ENCODE data around the gene PTMA. TPM values are rescaled to one million over a fixed set of nuclear protein-coding genes. Genes with fewer than 3 reads are reported as not detected.
A peak's percentile ranks its signal among the peaks of the same experiment; 100 is the strongest.

The PTMA gene
- total RNA-seq, 1 donor from 2014 or later, result 958 TPM

DNA sequence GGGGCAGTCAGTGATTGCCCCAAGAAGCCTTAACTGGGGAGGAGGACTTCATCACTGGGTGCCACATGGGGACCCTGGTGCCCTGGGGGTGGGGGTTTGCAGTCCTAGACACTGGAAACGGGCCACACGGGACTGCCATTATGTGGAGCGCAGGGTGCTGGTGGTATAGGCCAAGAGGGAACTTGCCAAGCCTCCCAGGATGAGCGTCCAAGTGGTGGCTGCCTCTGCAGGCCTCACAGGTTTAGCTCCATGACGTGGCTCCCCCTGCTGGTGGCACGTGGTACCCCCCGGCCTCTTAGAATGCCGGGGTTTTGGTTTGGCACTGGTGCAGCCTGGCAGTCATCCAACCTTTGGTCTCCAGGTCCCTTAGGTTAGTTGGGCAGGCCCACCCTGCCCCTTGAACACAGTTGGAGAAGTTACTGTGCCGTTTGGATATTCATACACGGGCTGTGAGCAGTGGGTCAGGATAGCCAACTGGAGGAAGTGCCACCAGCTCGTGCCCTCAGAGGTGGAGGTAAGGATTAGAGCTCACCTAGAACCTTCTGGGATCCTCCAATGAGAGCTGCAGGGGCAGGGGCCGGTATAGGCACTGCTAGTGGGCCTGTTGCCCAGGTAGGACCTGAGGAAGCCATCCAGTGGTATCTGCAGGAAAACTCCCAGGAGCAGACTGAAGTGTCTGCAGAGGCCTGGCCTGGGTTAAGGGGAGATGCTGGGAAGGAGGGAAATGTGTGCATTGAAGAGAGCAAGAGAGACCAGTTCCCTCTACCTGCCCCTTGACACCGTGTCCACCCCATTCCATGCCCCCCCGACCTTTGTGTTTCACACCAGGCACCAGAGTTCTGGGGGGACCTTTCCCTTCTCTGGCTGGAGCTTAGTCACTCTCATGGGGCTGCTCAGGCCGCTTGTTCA, 5.7 kb downstream of the PTMA start:
- DNase-seq (ENCODE audit: low spot score in 2 of 2), result peak; percentile 69 to 78
- no peak for FAIRE-seq

DNA sequence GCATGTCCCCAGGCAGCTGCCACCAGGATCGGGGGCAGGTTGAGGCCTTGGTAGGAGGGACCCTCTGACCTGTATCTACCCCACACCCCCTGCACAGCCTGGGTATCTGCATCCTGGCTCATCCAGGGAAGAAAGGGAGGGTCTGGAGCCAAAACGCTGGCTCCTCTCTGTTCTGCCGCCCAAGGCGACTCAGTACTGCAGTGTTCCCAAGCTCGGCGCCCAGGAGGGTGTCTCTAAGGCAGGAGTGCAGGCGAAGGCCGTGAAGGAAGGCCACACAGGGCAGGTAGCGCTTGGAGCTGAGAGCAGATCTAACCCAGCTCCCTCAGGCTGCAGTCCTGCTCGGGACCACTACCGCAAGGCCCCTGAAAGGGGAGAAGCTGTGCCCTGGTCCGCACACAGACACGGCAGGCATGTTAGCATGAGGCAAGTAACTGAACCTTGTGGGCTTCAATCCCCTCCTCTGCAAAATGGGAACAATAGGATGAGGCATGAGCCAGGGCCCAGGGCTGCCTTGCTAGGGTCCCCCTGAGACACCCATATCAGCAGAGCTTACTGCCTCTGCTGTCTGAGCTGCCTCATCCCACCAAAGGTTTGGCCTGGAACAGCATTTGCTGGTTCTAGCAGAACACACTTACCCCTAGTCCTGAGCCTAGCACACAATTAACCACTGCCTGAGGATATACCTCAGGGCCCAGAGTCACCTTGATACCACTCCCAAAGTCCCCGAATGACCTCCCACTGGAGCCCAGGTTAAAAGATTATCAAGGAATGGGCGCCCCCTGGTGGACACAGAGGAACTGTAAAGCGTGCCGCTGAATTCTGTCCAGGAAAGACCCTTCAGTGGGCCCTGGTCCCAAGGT, 6.5 kb downstream of the PTMA start:
- no peak for FAIRE-seq
- DNase-seq (ENCODE audit: low spot score in 2 of 2), result peak; percentile 58 to 66

DNA sequence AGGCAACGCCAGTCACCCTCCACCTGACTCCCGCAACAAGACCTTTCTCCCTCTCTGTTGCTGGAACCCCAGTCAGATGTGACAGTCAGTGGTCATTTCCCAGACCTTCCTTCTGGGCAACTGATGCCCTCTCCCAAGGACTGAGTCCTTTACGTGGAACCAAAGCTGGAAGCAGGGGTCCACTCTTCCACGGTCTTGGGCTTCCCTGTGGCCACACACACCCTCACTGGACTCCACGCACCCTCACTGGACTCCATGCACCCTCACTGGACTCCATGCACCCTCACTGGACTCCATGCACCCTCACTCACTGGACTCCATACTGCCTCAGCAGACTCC, 7.1 kb downstream of the PTMA start:
- no peak for FAIRE-seq
- DNase-seq (ENCODE audit: low spot score in 2 of 2), result no peak

DNA sequence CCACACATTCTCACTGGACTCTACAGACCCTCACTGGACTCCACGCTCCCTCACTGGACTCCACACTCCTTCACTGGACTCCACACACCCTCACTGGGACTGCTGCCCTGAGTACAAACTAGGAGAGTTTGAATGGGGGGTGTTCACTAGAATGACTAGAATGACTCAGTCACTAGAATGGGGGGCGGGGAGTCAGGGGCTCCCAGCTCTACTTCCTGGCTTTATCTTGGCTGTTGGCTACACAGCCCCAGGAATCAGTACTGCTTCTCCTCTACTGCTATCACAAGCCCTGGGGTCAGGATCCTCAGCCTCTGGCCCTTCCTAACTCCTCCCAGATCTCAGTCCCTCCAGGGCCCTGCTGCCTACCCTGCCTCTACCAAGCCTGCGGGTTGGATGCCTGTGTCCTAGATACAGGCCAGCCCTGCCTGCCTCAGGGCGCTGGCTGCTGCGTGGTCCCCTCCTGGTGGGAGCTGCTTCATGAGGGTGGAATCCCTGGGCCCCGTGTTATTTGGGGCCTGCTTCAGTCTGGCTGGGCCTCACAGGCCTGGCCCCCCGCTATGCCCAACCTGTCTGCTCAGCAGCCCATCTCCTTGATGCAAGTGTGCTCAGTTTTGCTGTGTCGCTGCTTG, 7.8 kb downstream of the PTMA start:
- DNase-seq (ENCODE audit: low spot score in 2 of 2) (no peak), FAIRE-seq (no peak)

DNA sequence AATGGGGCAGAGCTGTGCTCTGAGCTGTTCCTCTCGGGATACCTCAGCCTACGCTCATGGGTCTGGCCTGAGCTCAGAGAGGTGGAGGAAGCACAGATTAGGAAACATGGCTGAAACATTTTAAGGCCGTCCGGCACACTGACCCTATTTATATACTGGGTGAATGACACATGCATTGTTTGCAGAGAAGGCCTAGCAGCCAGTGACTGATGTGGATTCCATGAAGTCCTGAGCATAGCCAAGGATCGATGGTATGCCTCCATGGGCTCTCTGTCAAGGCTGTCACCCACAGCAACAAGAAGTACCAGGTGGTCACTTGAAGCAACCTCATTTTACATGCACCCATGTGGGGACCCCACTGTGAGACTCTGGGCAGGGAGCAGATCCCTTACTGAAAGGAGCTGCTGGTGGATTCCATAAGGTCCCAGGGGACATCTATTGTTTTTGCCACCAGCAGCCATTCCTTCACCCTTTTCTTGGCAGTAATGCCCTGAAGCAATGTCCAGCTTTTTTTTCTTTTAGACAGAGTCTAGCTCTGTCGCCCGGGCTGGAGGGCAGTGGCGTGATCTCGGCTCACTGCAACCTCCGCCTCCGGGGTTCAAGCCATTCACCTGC, 8.4 kb downstream of the PTMA start:
- DNase-seq (ENCODE audit: low spot score in 2 of 2) (no peak), FAIRE-seq (no peak)

DNA sequence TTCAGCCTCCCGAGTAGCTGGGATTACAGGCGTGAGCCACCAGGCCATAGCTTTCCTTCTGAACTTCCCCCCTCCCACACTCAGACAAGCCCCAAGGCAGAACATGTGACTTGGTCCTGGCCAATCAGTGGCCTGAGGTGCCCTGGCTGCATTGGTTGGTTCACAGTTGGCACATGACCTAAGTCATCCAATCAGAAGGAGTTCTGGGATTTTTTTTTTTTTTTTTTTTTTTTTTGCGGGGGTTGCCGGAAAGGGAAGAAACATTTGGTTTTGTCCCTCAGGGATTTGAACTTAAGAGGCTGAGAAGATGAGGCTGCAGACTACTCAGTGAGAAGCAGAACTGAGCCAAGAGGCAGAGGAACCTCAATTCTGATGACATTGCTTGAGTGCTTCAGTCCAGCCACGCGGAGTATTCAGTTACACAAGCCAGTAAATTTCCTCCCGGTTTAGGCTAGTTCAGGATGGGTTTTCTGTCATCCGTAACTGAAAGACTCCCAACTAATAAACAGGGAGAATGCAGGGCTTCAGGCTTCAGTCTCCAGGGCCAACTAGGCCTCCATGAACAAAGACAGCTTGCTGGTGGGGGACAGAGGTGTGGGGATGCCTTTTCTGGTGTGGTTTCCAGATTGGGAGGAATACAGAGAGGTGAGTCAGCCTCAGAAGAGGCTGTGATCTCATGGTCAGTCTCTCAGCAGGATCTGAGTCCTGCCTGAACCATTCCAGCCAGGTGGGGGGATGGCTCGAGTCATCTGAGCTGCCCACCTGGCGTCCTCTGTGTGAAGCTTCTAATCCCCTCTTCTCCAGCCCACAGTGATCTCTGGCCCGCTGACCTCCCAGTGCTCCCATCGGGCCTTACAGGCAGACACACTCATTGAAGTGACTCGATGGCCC, 9.2 kb downstream of the PTMA start:
- DNase-seq (ENCODE audit: low spot score in 2 of 2) (no peak), FAIRE-seq (no peak)

DNA sequence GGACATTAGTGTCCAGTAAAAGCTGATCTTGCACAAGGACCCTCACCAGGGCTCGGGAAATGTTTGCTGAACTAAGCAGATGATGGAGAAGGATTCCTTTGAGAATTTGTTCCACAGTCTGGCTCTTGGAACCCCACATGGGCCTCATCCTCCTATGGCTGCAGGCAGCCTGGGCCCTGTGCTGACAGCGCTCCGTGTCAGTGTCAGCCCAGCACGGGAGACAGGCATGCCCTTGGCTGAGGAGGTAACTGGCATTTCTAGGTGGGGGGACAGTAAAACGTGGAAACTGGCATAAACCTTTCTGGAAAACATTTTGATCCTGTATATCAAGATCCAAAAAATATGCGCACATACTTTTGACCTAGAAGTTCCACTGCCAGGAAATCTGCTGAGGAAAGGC, 10.5 kb downstream of the PTMA start:
- DNase-seq (ENCODE audit: low spot score in 2 of 2) (no peak), FAIRE-seq (no peak)

DNA sequence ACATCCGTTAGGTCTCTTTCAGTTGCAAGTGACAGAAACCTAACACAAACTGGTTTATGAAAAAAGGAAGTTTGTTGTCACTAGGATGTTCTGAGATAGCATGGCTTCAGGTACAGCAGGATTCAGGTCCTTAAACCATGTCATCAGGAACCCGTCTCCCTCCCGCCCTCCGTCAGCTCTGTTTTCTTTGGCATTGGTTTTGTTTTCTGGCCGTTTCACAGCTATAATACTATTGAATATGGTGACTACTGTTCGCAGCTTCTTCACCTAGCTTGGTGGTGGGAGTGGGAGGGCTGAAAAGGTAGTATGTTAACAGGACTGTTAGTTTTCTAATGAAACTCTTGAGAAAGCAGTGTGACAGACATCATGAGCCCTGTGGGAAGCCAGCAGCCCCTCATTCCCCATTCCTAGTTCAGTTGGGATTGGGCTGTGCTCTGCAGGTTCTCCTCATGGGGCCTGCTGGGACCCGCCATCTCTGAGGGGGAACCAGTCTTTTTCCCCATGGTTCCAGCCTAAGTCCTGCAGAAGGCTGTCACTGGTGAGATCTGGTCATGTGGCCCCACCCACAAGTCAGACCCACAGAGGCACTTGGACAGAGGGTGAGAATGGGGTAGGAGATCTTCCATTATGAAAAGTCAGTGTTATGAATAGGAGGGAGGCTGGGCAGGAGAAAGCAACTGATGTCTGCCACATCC, 12.1 kb downstream of the PTMA start:
- FAIRE-seq (no peak), DNase-seq (ENCODE audit: low spot score in 2 of 2) (no peak)

DNA sequence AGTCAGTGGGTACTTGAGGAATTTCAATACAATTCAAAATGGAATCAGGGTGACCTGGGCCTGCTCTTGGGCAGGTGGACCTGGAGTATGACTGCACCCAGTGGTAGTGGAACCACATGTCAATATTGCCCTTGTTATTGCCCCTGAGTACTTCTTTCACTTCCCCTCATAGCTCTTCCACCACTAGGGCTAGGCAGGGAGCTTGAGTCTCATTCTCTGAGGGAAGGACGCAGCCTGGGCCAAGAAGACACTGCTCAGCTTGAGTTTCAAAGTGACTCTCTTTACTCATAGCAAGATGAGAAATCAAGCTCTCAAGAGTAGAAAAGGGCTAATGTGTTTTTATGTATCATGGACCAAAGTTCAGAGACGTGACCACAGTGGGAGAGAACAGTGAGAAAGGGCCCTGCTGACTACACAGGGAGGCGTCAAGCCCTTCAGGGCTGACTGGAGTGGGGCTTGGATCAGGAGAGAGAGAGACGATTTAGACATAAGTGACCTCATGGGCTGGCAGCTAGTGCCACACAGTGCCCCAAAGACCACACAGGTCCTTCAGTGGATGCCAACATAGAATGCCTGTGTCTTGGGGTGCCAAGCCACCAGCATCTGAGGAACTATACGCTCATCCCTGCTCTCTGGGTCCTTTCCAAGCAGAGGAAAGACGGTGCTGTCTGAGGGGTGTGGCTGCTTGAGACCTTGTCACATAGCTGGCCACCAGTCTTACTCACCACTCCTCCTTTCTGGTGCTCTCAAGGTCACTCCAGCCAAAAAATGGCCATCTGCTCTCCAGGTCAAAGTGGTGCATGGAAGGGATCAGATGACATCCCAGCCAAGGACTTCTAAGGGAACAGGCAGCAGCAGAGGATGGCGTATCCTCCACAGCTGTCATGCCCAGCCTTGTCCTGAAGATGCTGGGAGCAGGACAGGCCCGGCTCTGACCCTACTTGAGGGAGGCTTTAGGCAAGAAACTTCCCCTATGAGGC, 13.0 kb downstream of the PTMA start:
- FAIRE-seq, result no peak
- no peak for DNase-seq (ENCODE audit: low spot score in 2 of 2)

DNA sequence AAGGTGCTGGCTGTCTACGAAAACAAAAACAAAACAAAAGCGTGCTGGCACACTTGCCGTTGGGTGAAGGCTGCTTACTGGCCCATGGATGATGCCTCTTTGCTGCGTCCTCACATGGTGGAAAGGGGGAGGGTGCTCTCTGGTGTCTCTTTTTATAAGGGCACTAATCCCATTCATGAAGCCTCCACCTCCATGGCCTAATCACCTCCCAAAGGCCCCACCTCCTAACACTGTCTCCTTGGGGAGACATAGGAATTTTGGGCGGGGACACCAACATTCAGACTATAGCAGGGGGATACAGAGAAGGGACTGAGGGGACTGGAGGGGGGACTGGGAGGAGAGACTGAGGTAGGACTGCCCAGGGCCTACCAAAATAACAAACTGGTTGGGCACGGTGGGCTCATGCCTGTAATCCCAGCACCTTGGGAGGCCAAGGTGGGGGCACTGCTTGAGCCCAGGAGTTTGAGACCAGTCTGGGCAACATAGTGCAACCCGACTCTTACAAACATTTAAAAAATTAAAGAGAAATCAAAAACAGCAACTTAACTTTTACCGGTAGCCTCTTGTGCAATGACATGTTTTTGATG, 14.5 kb downstream of the PTMA start:
- no peak for FAIRE-seq
- no peak for DNase-seq (ENCODE audit: low spot score in 2 of 2)

DNA sequence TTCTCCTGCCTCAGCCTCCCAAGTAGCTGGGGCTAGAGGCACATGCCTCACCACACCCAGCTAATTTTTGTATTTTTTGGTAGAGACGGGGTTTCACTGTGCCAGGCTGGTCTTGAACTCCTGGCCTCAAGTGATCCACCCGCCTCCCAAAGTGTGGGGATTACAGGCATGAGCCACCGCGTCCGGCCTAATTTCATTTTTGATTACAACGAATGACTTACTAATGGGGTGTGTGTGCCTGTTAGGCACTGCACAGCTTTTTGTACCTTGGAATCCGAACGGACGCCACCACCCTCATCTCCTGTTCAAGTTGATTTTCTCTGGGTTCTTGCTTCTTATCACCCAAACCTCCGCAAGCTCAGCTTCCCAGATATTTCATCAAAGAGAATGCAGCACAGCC, 17.2 kb downstream of the PTMA start:
- FAIRE-seq, result no peak
- DNase-seq (ENCODE audit: low spot score in 2 of 2), result no peak

DNA sequence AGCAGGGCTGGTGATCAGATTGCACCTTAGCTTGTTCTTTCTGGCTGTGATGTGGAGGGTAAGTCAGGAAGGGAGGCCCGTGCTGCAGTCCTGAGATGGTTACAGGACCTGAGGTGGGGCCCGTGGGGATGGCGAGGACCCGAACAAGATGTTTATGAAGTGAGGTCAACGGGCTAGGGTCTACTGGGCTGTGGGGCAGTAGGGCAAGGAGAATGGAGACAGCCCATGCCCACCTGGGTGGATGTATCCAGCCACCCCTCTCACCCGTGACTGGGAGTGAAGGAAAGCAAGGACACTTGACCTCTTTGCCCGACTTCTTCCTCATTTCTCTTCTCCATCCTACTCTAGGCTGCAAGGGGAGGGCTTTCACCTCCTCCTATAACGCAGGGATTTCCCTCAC, 18.0 kb downstream of the PTMA start:
- no peak for DNase-seq (ENCODE audit: low spot score in 2 of 2)
- no peak for FAIRE-seq

DNA sequence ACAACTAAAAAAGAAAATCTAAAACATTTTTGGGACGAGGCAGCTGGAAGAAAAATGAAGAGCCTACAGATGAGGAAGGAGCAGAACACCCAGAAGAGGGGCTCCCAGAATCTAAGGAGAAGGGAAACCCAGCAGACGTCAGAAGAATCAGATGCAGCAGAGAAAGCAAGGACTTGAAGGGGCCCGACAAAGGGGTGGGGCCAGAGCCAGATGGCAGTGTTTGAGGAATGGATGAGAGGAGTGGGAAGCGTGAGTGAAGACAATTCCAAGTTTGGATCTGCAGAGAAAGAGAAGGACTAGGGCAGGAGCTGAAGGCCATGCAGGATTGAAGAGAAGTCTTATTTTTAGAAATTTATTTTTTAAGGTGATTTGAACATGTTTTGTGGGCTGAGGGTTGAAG, 19.3 kb downstream of the PTMA start:
- DNase-seq (ENCODE audit: low spot score in 2 of 2), result no peak
- FAIRE-seq, result no peak

DNA sequence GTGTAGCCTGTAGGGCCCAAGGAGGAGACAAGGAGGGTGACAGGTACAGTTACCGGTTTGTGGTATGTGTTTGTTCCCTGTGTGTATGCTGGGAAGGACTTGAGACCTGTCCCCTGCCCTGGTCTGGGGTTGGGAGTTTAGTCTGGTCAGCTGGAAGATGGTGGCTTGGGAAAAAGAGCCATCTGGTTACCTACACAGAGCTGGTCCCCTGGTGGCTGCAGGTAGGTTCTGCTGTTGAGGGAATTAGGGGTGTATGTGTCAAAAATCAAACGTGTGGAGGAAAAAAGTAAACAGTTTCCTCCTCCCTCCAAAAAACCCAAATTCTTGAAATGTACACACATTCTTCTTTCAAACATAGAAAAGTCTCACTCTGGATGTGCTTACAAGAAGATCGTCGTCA, 24.3 kb downstream of the PTMA start:
- DNase-seq (ENCODE audit: low spot score in 2 of 2), result no peak
- no peak for FAIRE-seq

DNA sequence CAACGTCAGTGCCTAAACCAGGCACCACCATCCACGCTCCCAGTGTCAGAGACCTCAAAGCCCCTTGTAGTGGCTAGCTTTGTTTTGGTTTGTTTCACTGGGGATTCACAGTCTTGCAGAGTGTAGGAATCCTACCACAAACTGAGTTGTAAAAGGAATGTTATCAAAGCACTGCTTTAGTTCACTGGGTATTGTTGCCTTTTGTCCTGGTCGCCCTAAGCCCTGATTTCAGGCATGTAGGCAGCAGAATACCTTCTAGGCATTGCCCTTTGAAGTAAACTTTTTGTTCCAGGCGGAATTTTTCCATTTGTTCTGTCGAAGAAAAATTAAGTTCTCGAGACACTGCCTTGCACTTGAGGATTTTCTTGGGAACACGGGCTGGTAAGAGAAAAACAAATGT, 29.4 kb downstream of the PTMA start:
- no peak for FAIRE-seq
- DNase-seq (ENCODE audit: low spot score in 2 of 2), result no peak

DNA sequence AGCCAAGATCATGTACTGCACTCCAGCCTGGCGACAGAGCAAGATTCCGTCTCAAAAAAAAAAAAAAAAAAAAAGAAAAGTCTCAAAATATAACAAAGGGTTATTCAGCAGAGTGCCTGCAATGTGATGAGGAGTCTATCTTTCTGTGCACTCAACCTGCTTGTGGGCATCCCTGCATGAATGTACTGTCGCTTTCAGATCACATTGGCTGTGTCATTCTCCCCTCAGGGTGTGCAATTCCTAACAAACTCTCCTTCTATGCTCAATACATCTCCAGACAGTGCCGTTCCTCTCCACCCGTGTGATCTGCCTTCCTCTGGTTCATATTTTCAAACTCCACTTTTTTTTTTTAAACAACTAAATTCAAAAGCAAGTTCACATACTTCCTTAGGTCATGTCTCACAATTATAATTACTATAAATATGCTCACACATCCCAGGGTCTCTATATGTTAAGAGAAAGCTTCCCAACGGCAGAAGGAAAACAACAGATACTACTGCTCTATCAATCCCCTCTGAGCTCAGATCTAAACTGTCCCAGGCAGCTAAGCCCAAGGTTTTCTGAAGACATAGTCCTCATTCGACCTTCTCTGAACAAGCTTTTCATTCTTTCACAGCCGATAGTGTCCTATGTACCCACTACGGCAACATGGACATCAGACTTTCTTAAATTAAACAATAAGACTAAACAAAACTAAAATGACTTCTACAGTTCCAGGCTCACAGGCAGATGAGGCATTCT, 35.2 kb downstream of the PTMA start:
- FAIRE-seq (no peak), DNase-seq (ENCODE audit: low spot score in 2 of 2) (no peak)
